Loucy (cell line): ENCODE measurements around the gene NPTXR.

Experiments used
- H2AFZ ChIP-seq: fragments of 200-600 bp; sonication (generic); 2 replicates; pipeline ENCODE4 v1.6.0; 2016; ENCODE audit warnings: antibody characterized with exemption, mild to moderate bottlenecking, low read length, moderate library complexity
- H3F3A ChIP-seq: fragments of 200-600 bp; 2 replicates; pipeline ENCODE4 v1.6.0; 2016; ENCODE audit warnings: antibody characterized with exemption, low read depth, mild to moderate bottlenecking
- H3K27me3 ChIP-seq: fragments of 200-600 bp; sonication (generic); 2 replicates; pipeline ENCODE4 v1.6.1; 2014; ENCODE audit warnings: low read length, mild to moderate bottlenecking; ENCODE audit not compliant: insufficient read depth, poor library complexity, severe bottlenecking
- H3K36me3 ChIP-seq: fragments of 200-600 bp; sonication (generic); 2 replicates; pipeline ENCODE4 v1.6.1; 2016; ENCODE audit warnings: low read length; ENCODE audit not compliant: insufficient read depth
- H3K4me1 ChIP-seq: fragments of 200-600 bp; sonication (generic); 2 replicates; pipeline ENCODE4 v1.5.1; 2014; ENCODE audit warnings: low read length, mild to moderate bottlenecking; ENCODE audit not compliant: insufficient read depth, poor library complexity, severe bottlenecking
- H3K4me2 ChIP-seq: fragments of 200-600 bp; sonication (generic); 2 replicates; pipeline ENCODE4 v1.6.0; 2014; ENCODE audit warnings: antibody characterized with exemption, low read length, low read depth, mild to moderate bottlenecking; ENCODE audit not compliant: poor library complexity, severe bottlenecking
- H3K4me3 ChIP-seq: fragments of 200-600 bp; sonication (generic); 2 replicates; pipeline ENCODE4 v1.5.1; 2014; ENCODE audit warnings: low read length, mild to moderate bottlenecking, mixed read lengths; ENCODE audit not compliant: poor library complexity, severe bottlenecking
- H3K79me2 ChIP-seq: fragments of 200-600 bp; sonication (generic); 2 replicates; pipeline ENCODE4 v1.6.1; 2014; ENCODE audit warnings: low read length; ENCODE audit not compliant: insufficient read depth
- H3K9ac ChIP-seq: fragments of 200-600 bp; sonication (generic); 2 replicates; pipeline ENCODE4 v1.6.0; 2014; ENCODE audit warnings: mild to moderate bottlenecking, low read depth, low read length, moderate library complexity; ENCODE audit not compliant: poor library complexity, severe bottlenecking
- H3K9me2 ChIP-seq: fragments of 200-600 bp; sonication (generic); replicated peaks from 2 replicates; pipeline ENCODE4 v1.6.1; 2016; ENCODE audit warnings: low read depth, low read length, mixed read lengths
- H3K9me3 ChIP-seq: fragments of 200-600 bp; sonication (generic); 2 replicates; pipeline ENCODE4 v1.6.1; 2014; ENCODE audit warnings: mild to moderate bottlenecking, antibody characterized with exemption, low read length, low read depth; ENCODE audit not compliant: insufficient read depth
- H4K20me1 ChIP-seq: fragments of 200-600 bp; sonication (generic); 2 replicates; pipeline ENCODE4 v1.6.0; 2014; ENCODE audit warnings: antibody characterized with exemption, low read length, mild to moderate bottlenecking; ENCODE audit not compliant: insufficient read depth, poor library complexity, severe bottlenecking
- EZH2phosphoT487 ChIP-seq: fragments of 200-600 bp; IDR thresholded peaks from 2 replicates; pipeline ENCODE4 v1.6.1; 2018; ENCODE audit warnings: antibody characterized with exemption, mild to moderate bottlenecking, moderate library complexity, borderline replicate concordance
- TF ChIP-seq, protein P1 (sequence below): fragments of 200-600 bp; sonication (generic); conservative IDR thresholded peaks from 2 replicates; pipeline ENCODE4 v1.5.1; 2014; ENCODE audit warnings: mild to moderate bottlenecking, antibody characterized with exemption, low read length

Gene NPTXR

DNA sequence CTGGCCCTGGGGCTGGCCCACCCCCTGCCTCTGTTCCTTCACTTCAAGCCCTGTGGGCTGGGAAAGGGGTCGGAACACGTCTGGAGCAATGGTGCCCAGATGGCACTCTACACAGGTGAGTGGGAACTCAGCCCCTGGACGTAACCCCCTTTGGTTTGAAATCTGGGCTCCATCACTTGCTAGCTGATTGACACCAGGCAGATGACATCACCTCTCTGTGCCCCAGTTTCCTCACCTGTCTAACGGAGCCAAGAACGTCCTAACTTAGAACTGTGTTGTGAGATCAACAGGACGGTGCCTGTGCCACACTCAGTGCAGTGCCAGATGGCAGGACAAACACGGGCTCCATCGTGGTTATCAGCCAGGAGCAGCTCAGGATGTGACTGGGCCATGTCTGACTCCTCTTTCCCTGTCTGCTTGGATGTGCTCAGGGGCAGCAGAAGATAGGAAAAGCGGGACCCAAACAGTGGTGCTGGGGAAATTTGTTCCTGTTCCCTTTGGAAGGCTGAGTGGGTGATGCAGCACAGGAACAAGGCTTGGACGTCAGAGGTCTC is 24.4 kb downstream of the NPTXR start:
- Histone ChIP-seq H3K36me3 (no peaks in the 10 kb centered on the region), H3F3A (no peaks in the 10 kb centered on the region)
- TF ChIP-seq, protein P1, sequence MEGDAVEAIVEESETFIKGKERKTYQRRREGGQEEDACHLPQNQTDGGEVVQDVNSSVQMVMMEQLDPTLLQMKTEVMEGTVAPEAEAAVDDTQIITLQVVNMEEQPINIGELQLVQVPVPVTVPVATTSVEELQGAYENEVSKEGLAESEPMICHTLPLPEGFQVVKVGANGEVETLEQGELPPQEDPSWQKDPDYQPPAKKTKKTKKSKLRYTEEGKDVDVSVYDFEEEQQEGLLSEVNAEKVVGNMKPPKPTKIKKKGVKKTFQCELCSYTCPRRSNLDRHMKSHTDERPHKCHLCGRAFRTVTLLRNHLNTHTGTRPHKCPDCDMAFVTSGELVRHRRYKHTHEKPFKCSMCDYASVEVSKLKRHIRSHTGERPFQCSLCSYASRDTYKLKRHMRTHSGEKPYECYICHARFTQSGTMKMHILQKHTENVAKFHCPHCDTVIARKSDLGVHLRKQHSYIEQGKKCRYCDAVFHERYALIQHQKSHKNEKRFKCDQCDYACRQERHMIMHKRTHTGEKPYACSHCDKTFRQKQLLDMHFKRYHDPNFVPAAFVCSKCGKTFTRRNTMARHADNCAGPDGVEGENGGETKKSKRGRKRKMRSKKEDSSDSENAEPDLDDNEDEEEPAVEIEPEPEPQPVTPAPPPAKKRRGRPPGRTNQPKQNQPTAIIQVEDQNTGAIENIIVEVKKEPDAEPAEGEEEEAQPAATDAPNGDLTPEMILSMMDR: no peak
- TF ChIP-seq EZH2phosphoT487: no peak

DNA sequence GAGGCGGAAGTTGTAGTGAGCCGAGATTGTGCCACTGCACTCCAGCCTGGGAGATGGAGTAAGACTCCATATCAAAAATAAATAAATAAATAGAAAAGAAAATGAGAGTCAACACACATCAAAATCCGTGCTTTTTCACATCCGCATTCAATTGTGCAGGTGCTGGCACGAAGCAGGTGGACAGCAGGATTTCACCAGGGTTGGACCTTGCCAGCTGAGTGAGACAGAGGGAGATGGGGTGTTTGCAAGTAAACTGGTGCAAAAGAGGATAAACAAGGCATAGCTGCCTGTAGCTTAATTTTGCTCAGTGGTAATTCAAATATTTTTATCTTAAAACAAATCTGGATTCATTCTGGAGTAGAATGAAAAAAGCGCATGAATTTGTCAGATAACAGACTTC is 26.6 kb downstream of the NPTXR start:
- H3K9me2 ChIP-seq: no peaks in the 10 kb centered on the region
- no peaks in the 10 kb centered on the region for H3F3A ChIP-seq
- no peak overlapping the region for H2AFZ ChIP-seq
- TF ChIP-seq EZH2phosphoT487: no peak
- TF ChIP-seq, protein P1: no peak
- H3K36me3 ChIP-seq: no peaks in the 10 kb centered on the region
- no peak overlapping the region for H3K9ac ChIP-seq
- no peak overlapping the region for H3K4me3 ChIP-seq
- H4K20me1 ChIP-seq: no peaks in the 10 kb centered on the region
- H3K27me3 ChIP-seq: no peaks in the 10 kb centered on the region
- no peaks in the 10 kb centered on the region for H3K4me1 ChIP-seq
- H3K9me3 ChIP-seq: no peaks in the 10 kb centered on the region
- H3K79me2 ChIP-seq: no peaks in the 10 kb centered on the region
- no peak overlapping the region for H3K4me2 ChIP-seq

More for the DNA sequence above, 24.4 kb downstream of the NPTXR start:
- Histone ChIP-seq H3K27me3 (no peaks in the 10 kb centered on the region), H3K9ac (no peak overlapping the region), H3K79me2 (no peaks in the 10 kb centered on the region), H3K4me1 (no peaks in the 10 kb centered on the region), H2AFZ (no peak overlapping the region), H3K4me2 (no peak overlapping the region), H4K20me1 (no peaks in the 10 kb centered on the region), H3K4me3 (no peak overlapping the region), H3K9me3 (no peaks in the 10 kb centered on the region), H3K9me2 (no peaks in the 10 kb centered on the region)

DNA sequence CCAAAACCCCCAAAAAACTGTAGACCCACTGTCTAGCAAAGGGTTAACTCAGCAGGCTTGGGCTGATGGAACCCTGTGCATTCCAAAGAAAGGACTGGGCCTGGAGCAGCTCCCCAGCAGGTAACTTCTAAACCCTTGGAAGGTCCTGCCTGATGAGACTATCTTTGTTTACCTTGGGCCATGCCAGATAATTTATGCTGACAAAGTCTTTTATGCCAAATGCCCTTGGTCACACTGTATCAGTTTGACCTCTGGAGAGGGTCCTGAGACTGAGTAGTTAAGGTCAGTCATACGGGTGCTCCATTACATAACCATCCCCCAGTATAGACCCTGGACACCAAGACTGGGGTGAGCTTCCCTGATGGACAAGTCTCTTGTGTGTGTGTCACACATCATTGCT is 28.0 kb downstream of the NPTXR start:
- Histone ChIP-seq H3K4me1 (no peaks in the 10 kb centered on the region), H3F3A (no peaks in the 10 kb centered on the region), H3K36me3 (no peaks in the 10 kb centered on the region), H3K79me2 (no peaks in the 10 kb centered on the region), H2AFZ (no peak overlapping the region), H4K20me1 (no peaks in the 10 kb centered on the region), H3K4me3 (no peak overlapping the region), H3K9me2 (no peaks in the 10 kb centered on the region), H3K4me2 (no peak overlapping the region), H3K9ac (no peak overlapping the region), H3K27me3 (no peaks in the 10 kb centered on the region), H3K9me3 (no peaks in the 10 kb centered on the region; the same call in 1 of the 2 replicates)
- TF ChIP-seq EZH2phosphoT487: no peak
- TF ChIP-seq, protein P1: no peak
